PFSK-1 (cell line): Measurements from ENCODE around the gene SIL1.

Source experiments
- FOXP2 ChIP-seq: optimal IDR thresholded peaks from 2 replicates; pipeline ENCODE3; 2011; ENCODE audit warnings: borderline replicate concordance, control low read depth, inconsistent platforms; ENCODE audit not compliant: insufficient read depth; ENCODE audit errors: extremely low read length, extremely low read depth
- POLR2AphosphoS5 ChIP-seq: IDR thresholded peaks from 2 replicates; pipeline ENCODE4 v1.6.1; 2012; ENCODE audit warnings: low read depth, mild to moderate bottlenecking, control low read depth, low read length, moderate library complexity
- SIN3A ChIP-seq: IDR thresholded peaks from 2 replicates; pipeline ENCODE4 v1.6.1; 2012; ENCODE audit warnings: mild to moderate bottlenecking, low read length, moderate library complexity, borderline replicate concordance; ENCODE audit not compliant: insufficient read depth
- TAF1 ChIP-seq: IDR thresholded peaks from 2 replicates; pipeline ENCODE4 v1.6.1; 2012; ENCODE audit warnings: low read length, control low read depth, borderline replicate concordance; ENCODE audit not compliant: insufficient read depth
- TF ChIP-seq, protein P1 (sequence below), 2 experiments: IDR thresholded peaks; 2 replicates each; pipeline versions ENCODE4 v1.6.1 to v1.8.0; 2011 to 2012; ENCODE audit warnings: low read depth in 2 of 2, low read length in 2 of 2, control low read depth in 1 of 2, inconsistent platforms in 1 of 2, mild to moderate bottlenecking in 1 of 2, moderate library complexity in 1 of 2; ENCODE audit not compliant: insufficient read depth in 1 of 2

SIL1 gene

GRCh38 chr5:138951986-138952735 is 246.0 kb downstream of the SIL1 start:
- no peak for TF ChIP-seq SIN3A
- TF ChIP-seq POLR2AphosphoS5, result no peak
- TF ChIP-seq FOXP2, result no peak
- no peak for TF ChIP-seq TAF1
- TF ChIP-seq, protein P1, sequence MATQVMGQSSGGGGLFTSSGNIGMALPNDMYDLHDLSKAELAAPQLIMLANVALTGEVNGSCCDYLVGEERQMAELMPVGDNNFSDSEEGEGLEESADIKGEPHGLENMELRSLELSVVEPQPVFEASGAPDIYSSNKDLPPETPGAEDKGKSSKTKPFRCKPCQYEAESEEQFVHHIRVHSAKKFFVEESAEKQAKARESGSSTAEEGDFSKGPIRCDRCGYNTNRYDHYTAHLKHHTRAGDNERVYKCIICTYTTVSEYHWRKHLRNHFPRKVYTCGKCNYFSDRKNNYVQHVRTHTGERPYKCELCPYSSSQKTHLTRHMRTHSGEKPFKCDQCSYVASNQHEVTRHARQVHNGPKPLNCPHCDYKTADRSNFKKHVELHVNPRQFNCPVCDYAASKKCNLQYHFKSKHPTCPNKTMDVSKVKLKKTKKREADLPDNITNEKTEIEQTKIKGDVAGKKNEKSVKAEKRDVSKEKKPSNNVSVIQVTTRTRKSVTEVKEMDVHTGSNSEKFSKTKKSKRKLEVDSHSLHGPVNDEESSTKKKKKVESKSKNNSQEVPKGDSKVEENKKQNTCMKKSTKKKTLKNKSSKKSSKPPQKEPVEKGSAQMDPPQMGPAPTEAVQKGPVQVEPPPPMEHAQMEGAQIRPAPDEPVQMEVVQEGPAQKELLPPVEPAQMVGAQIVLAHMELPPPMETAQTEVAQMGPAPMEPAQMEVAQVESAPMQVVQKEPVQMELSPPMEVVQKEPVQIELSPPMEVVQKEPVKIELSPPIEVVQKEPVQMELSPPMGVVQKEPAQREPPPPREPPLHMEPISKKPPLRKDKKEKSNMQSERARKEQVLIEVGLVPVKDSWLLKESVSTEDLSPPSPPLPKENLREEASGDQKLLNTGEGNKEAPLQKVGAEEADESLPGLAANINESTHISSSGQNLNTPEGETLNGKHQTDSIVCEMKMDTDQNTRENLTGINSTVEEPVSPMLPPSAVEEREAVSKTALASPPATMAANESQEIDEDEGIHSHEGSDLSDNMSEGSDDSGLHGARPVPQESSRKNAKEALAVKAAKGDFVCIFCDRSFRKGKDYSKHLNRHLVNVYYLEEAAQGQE (IDR thresholded peaks at IDR 0.05; ENCODE audit: insufficient read depth in 1 of 2, low read depth in 2 of 2, low read length in 2 of 2), result no peak

GRCh38 chr5:138951091-138951985 is 246.8 kb downstream of the SIL1 start:
- TF ChIP-seq FOXP2 (no peak), TAF1 (no peak), SIN3A (no peak), POLR2AphosphoS5 (no peak)
- TF ChIP-seq, protein P1 (IDR thresholded peaks at IDR 0.05; ENCODE audit: insufficient read depth in 1 of 2, low read depth in 2 of 2, low read length in 2 of 2), result no peak

- no peak for TF ChIP-seq SIN3A
- TF ChIP-seq TAF1, result no peak
- TF ChIP-seq, protein P1 (IDR thresholded peaks at IDR 0.05; ENCODE audit: insufficient read depth in 1 of 2, low read depth in 2 of 2, low read length in 2 of 2), result no peak
- no peak for TF ChIP-seq POLR2AphosphoS5
- no peak for TF ChIP-seq FOXP2
Observed at GRCh38 chr5:138950421-138951031, 247.6 kb downstream of the SIL1 start.

GRCh38 chr5:138949988-138950387 is 248.2 kb downstream of the SIL1 start:
- TF ChIP-seq TAF1 (no peak), POLR2AphosphoS5 (no peak), SIN3A (no peak), FOXP2 (no peak)
- TF ChIP-seq, protein P1 (IDR thresholded peaks at IDR 0.05; ENCODE audit: insufficient read depth in 1 of 2, low read depth in 2 of 2, low read length in 2 of 2), result no peak
